Endothelial cell of umbilical vein (primary cell): ENCODE data around the gene CNOT4. TPM values are rescaled to one million over a fixed set of nuclear protein-coding genes. Genes with fewer than 3 reads are reported as not detected.

Experiments used
- BruUV-seq: library from RNA; stranded (reverse); fragments of 400-500 nt; replicated peaks from 2 replicates; lab custom pipeline; 2021; lab: Mats Ljungman, UMichigan
- CTCF ChIA-PET: fragments of 300-600, 350-600 bp; sonication (Branson Sonifier 250); formaldehyde crosslinking; loops from one replicate; lab custom pipeline; 2021; ENCODE audit warnings: antibody characterized with exemption, inconsistent platforms; lab: Charles Lee
- POLR2A ChIA-PET: fragments of 300-600, 350-600 bp; sonication (Branson Sonifier 250); formaldehyde crosslinking; loops from one replicate; lab custom pipeline; 2021; ENCODE audit warnings: antibody characterized with exemption, inconsistent platforms; lab: Charles Lee
- DNase-seq: peaks from one replicate; pipeline ENCODE4 v3.0.0-alpha.2; 2011; ENCODE audit warnings: low read depth, low spot score
- FAIRE-seq: peaks from 2 replicates; lab custom pipeline; 2011; peaks lifted over from hg19 to GRCh38; lab: Jason Lieb, UNC
- H2AFZ ChIP-seq: 2 replicates; pipeline ENCODE4 v1.6.0; 2012; ENCODE audit warnings: low read depth, low read length, control low read depth, inconsistent platforms
- H3K27ac ChIP-seq: 2 replicates; pipeline ENCODE4 v1.5.1; 2011; ENCODE audit warnings: low read depth, mild to moderate bottlenecking, control low read depth, low read length, moderate library complexity; ENCODE audit not compliant: insufficient read depth
- H3K27me3 ChIP-seq, 2 experiments: 2 replicates each; pipeline versions ENCODE4 v1.6.0 to v1.6.1; 2011; ENCODE audit warnings: low read length in 2 of 2, mixed read lengths in 1 of 2; ENCODE audit not compliant: control insufficient read depth in 2 of 2, insufficient read depth in 2 of 2
- H3K36me3 ChIP-seq, 2 experiments: 2 replicates in 1 of 2; 3 replicates in 1 of 2; pipeline ENCODE4 v1.5.1; 2011; ENCODE audit warnings: low read length in 2 of 2, mild to moderate bottlenecking in 1 of 2, moderate library complexity in 1 of 2; ENCODE audit not compliant: control insufficient read depth in 2 of 2, insufficient read depth in 2 of 2; ENCODE audit errors: extremely low read depth in 1 of 2
- H3K4me1 ChIP-seq: 3 replicates; pipeline ENCODE4 v1.5.1; 2011; ENCODE audit warnings: mild to moderate bottlenecking, low read length; ENCODE audit not compliant: control insufficient read depth, insufficient read depth; ENCODE audit errors: extremely low read depth
- H3K4me2 ChIP-seq: 2 replicates; pipeline ENCODE4 v1.6.1; 2011; ENCODE audit warnings: low read length, control low read depth, mixed read lengths; ENCODE audit not compliant: insufficient read depth
- H3K4me3 ChIP-seq, 3 experiments: fragments of 200-600 bp in 1 of 3; sonication (generic), shearing (Covaris generic) in 1 of 3; replicated peaks in 1 of 3; 2 replicates each; pipeline ENCODE4 v1.5.1; 2011 to 2016; ENCODE audit warnings: control low read depth in 3 of 3, low read length in 3 of 3, mild to moderate bottlenecking in 2 of 3, inconsistent platforms in 1 of 3, low read depth in 1 of 3, moderate library complexity in 1 of 3; ENCODE audit not compliant: insufficient read depth in 1 of 3
- H3K79me2 ChIP-seq: 2 replicates; pipeline ENCODE4 v1.6.0; 2012; ENCODE audit warnings: low read length, inconsistent platforms; ENCODE audit not compliant: control insufficient read depth, insufficient read depth
- H3K9ac ChIP-seq: replicated peaks from 2 replicates; pipeline ENCODE3; 2011; ENCODE audit warnings: low read length, control low read depth; ENCODE audit not compliant: insufficient read depth; ENCODE audit errors: extremely low read depth
- H3K9me1 ChIP-seq: replicated peaks from 3 replicates; pipeline ENCODE4 v1.6.0; 2011; ENCODE audit warnings: mild to moderate bottlenecking, low read length; ENCODE audit not compliant: control insufficient read depth, insufficient read depth; ENCODE audit errors: extremely low read depth
- H3K9me3 ChIP-seq: replicated peaks from 2 replicates; pipeline ENCODE4 v1.5.1; 2012; ENCODE audit warnings: low read length, inconsistent platforms; ENCODE audit not compliant: control insufficient read depth, insufficient read depth
- H4K20me1 ChIP-seq: replicated peaks from 2 replicates; pipeline ENCODE3; 2011; ENCODE audit warnings: mild to moderate bottlenecking, low read length; ENCODE audit not compliant: control insufficient read depth, insufficient read depth; ENCODE audit errors: extremely low read depth
- CTCF ChIP-seq, 2 donors: IDR thresholded peaks; 1 replicate in 1 of 2; 2 replicates in 1 of 2; pipeline ENCODE4 v1.5.1; 2011; ENCODE audit warnings: low read length in 2 of 2, mild to moderate bottlenecking in 2 of 2, moderate library complexity in 2 of 2, control low read depth in 1 of 2, inconsistent platforms in 1 of 2, low read depth in 1 of 2; ENCODE audit not compliant: insufficient read depth in 1 of 2; ENCODE audit errors: extremely low read depth in 1 of 2
- EZH2 ChIP-seq: IDR thresholded peaks from 2 replicates; pipeline ENCODE4 v1.6.1; 2012; ENCODE audit warnings: borderline replicate concordance, low read depth, mild to moderate bottlenecking, moderate library complexity, low read length, inconsistent platforms; ENCODE audit not compliant: severe bottlenecking
- FOS ChIP-seq: IDR thresholded peaks from 2 replicates; pipeline ENCODE4 v1.6.1; 2011; ENCODE audit warnings: mild to moderate bottlenecking, low read length, moderate library complexity, borderline replicate concordance; ENCODE audit not compliant: insufficient read depth
- GATA2 ChIP-seq: IDR thresholded peaks from 2 replicates; pipeline ENCODE4 v1.7.0; 2011; ENCODE audit warnings: low read depth, mild to moderate bottlenecking, moderate library complexity, mixed read lengths, low read length; ENCODE audit not compliant: insufficient read length, insufficient read depth
- JUN ChIP-seq: IDR thresholded peaks from 2 replicates; pipeline ENCODE4 v1.6.1; 2011; ENCODE audit warnings: borderline replicate concordance, low read depth; ENCODE audit not compliant: insufficient read length, insufficient read depth
- MAX ChIP-seq: IDR thresholded peaks from 2 replicates; pipeline ENCODE4 v1.6.1; 2011; ENCODE audit not compliant: insufficient read depth, insufficient read length
- MYC ChIP-seq: IDR thresholded peaks from one replicate; pipeline ENCODE4 v1.6.1; 2011; ENCODE audit warnings: mild to moderate bottlenecking, low read depth, low read length
- POLR2A ChIP-seq: IDR thresholded peaks from 2 replicates; pipeline ENCODE4 v1.6.1; 2012; ENCODE audit warnings: low read depth, mild to moderate bottlenecking, control low read depth, low read length
- POLR2AphosphoS5 ChIP-seq: IDR thresholded peaks from 2 replicates; pipeline ENCODE4 v1.6.1; 2012; ENCODE audit warnings: low read depth, mild to moderate bottlenecking, control low read depth, low read length, moderate library complexity; ENCODE audit not compliant: insufficient read depth
- dilution Hi-C: fragments of 300-500 bp; cut with MboI; formaldehyde crosslinking; loops from one replicate; pipeline ENCODE4 v1.15.0; 2019; ENCODE audit warnings: low sequenced_read_pairs; ENCODE audit not compliant: extremely low pct_ligation_motif_present
- intact Hi-C: fragments of 100-400 bp; cut with micrococcal nuclease; formaldehyde crosslinking; loops from one replicate; pipeline ENCODE4 v1.10.0; 2022
- polyA plus RNA-seq, 4 experiments: library from polyadenylated mRNA; depleted of rRNA in 3 of 4; stranded (reverse) in 3 of 4; unstranded in 1 of 4; fragments of >200 nt; gene quantifications; 2 replicates each; pipeline versions ENCODE4 v1.2.1 to v1.2.3, GENCODE V29; 2011 to 2012; ENCODE audit warnings: missing spikeins in 1 of 4
- total RNA-seq: library from RNA; stranded (reverse); gene quantifications from 2 replicates; pipeline ENCODE4 v1.2.3, GENCODE V29; 2021

The CNOT4 gene
- total and polyA plus RNA-seq, 2 donors (not counting 3 experiments of a cell fraction or from before 2014, with no cell fraction given), result 10.3 to 21.7 TPM

GRCh38 chr7:135328526-135328925, 181.4 kb downstream of the CNOT4 start:
- H3K4me3 ChIP-seq, result no peak overlapping the region
- dilution Hi-C loops, result no loop called here
- no peak overlapping the region for H3K9ac ChIP-seq
- no peaks in the 10 kb centered on the region for H4K20me1 ChIP-seq
- no peaks in the 10 kb centered on the region for H3K79me2 ChIP-seq
- TF ChIP-seq CTCF (IDR thresholded peaks at IDR 0.05; ENCODE audit: extremely low read depth in 1 of 2, insufficient read depth in 1 of 2, low read depth in 1 of 2, low read length in 2 of 2), result no peak
- no peak for TF ChIP-seq EZH2
- TF ChIP-seq FOS, result no peak
- no peak for TF ChIP-seq JUN
- TF ChIP-seq POLR2AphosphoS5, result no peak
- no peak for TF ChIP-seq MYC
- no peak for TF ChIP-seq POLR2A
- TF ChIP-seq MAX, result no peak
- no peak for TF ChIP-seq GATA2
- no TSS peak for BruUV-seq
- no peak for FAIRE-seq
- H2AFZ ChIP-seq, result no peak overlapping the region
- H3K27ac ChIP-seq, result no peak overlapping the region
- no peaks in the 10 kb centered on the region for H3K9me1 ChIP-seq
- intact Hi-C loops, result no loop called here
- no peaks in the 10 kb centered on the region for H3K9me3 ChIP-seq
- DNase-seq, result no peak
- H3K27me3 ChIP-seq, result no peaks in the 10 kb centered on the region
- H3K4me2 ChIP-seq, result no peak overlapping the region
- POLR2A ChIA-PET, result no interaction called here
- H3K4me1 ChIP-seq, result no peaks in the 10 kb centered on the region
- no peaks in the 10 kb centered on the region for H3K36me3 ChIP-seq
- CTCF ChIA-PET, result no interaction called here
